Neural progenitor cell (in vitro differentiated cells): ENCODE data around the gene VSTM5. TPM values are rescaled to one million over a fixed set of nuclear protein-coding genes. Genes with fewer than 3 reads are reported as not detected.

Experiments used
- DNase-seq: peaks from one replicate; pipeline ENCODE4 v3.0.0-alpha.2; 2016; ENCODE audit warnings: low spot score
- H2AFZ ChIP-seq: fragments of 200-600 bp; sonication (generic); replicated peaks from 2 replicates; pipeline ENCODE4 v1.6.1; 2016; ENCODE audit warnings: antibody characterized with exemption
- H3F3A ChIP-seq: fragments of 200-600 bp; sonication (generic); 2 replicates; pipeline ENCODE4 v1.6.1; 2016; ENCODE audit warnings: antibody characterized with exemption, low read depth
- H3K27ac ChIP-seq: fragments of 200-600 bp; sonication (generic); 2 replicates; pipeline ENCODE4 v1.5.1; 2016; ENCODE audit warnings: mild to moderate bottlenecking
- H3K27me3 ChIP-seq: fragments of 200-600 bp; sonication (generic); 2 replicates; pipeline ENCODE4 v1.6.1; 2016; ENCODE audit warnings: mild to moderate bottlenecking, moderate library complexity
- H3K36me3 ChIP-seq: fragments of 200-600 bp; sonication (generic); 2 replicates; pipeline ENCODE4 v1.5.1; 2016
- H3K4me1 ChIP-seq: fragments of 200-600 bp; sonication (generic); 2 replicates; pipeline ENCODE4 v1.6.1; 2016; ENCODE audit warnings: mixed run types
- H3K4me2 ChIP-seq: fragments of 200-600 bp; sonication (generic); 2 replicates; pipeline ENCODE4 v1.6.1; 2016
- H3K4me3 ChIP-seq: fragments of 200-600 bp; sonication (generic); 2 replicates; pipeline ENCODE4 v1.5.1; 2016
- H3K79me2 ChIP-seq: fragments of 200-600 bp; sonication (generic); 2 replicates; pipeline ENCODE4 v1.6.1; 2016; ENCODE audit warnings: low read depth
- H3K9ac ChIP-seq: fragments of 200-600 bp; sonication (generic); 2 replicates; pipeline ENCODE4 v1.6.1; 2016
- H3K9me3 ChIP-seq: fragments of 200-600 bp; sonication (generic); 2 replicates; pipeline ENCODE4 v1.5.1; 2016; ENCODE audit warnings: low read depth
- H4K20me1 ChIP-seq: fragments of 200-600 bp; sonication (generic); 2 replicates; pipeline ENCODE4 v1.6.1; 2016; ENCODE audit warnings: low read depth
- H3K27ac Mint-ChIP-seq: 3 replicates; pipeline ENCODE4 v1.8.0; 2021; ENCODE audit warnings: mixed read lengths
- H3K27me3 Mint-ChIP-seq: 2 replicates; pipeline ENCODE4 v1.8.0; 2022; ENCODE audit warnings: low read depth, mild to moderate bottlenecking, inconsistent platforms, moderate library complexity, mixed read lengths; ENCODE audit not compliant: insufficient read depth
- H3K36me3 Mint-ChIP-seq: 3 replicates; pipeline ENCODE4 v1.8.0; 2021; ENCODE audit warnings: mixed read lengths
- H3K4me1 Mint-ChIP-seq: 3 replicates; pipeline ENCODE4 v1.8.0; 2021; ENCODE audit warnings: mixed read lengths
- H3K4me3 Mint-ChIP-seq: 3 replicates; pipeline ENCODE4 v1.8.0; 2021; ENCODE audit warnings: mild to moderate bottlenecking, moderate library complexity, mixed read lengths
- H3K9me3 Mint-ChIP-seq: 3 replicates; pipeline ENCODE4 v1.8.0; 2020; ENCODE audit warnings: mixed read lengths
- EZH2 ChIP-seq: fragments of 200-600 bp; sonication (generic); IDR thresholded peaks from 2 replicates; pipeline ENCODE4 v1.6.1; 2017; ENCODE audit warnings: antibody characterized with exemption, mild to moderate bottlenecking, moderate library complexity
- EZH2phosphoT487 ChIP-seq: fragments of 200-600 bp; sonication (generic); IDR thresholded peaks from 2 replicates; pipeline ENCODE4 v1.6.1; 2017; ENCODE audit warnings: antibody characterized with exemption
- total RNA-seq: library from RNA; depleted of rRNA; stranded (reverse); fragments of >200 nt; gene quantifications from 2 replicates; pipeline ENCODE4 v1.2.3, GENCODE V29; 2015; ENCODE audit warnings: low replicate concordance
- TF ChIP-seq, protein P1 (sequence below): fragments of 200-600 bp; sonication (generic); IDR thresholded peaks from 2 replicates; pipeline ENCODE4 v1.5.1; 2017; ENCODE audit warnings: antibody characterized with exemption, mild to moderate bottlenecking

The VSTM5 gene
- total RNA-seq, 1 donor from 2014 or later, result 0.37 TPM

DNA sequence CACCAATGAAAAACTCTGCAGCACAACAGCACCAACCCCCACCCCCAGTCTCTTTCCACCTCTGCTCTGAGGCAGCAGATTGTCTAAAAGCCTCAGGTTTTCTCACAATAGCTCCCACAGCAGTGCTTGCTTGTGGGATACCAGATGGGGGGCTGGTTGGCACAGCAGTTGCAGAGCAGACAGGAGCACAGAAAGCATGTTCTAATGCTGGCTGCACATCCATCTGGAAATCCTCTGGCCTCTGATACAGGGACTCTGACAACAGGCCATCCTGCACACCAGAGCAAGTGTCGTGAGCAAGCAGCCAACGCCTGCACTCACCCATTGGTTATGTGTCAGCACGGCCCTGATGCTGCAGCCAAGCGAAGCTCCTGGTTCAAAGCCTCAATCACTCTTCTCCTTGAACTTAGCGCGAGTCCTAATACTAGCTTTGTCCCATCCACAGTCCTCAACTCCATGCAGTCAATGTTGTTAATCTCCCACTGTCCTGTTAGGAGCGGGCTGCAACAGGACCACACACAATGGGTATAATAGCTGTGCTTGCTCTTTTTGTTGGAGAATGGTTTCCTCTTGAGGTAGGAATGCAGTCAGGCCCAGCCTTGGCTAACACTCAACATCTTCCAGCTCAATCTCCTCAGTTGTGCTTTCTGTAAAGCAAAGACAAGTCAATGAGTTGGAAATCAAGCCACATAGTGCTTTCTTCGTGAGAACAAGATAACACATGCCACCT is 30.3 kb downstream of the VSTM5 start:
- Histone ChIP-seq H3K36me3 (no peaks in the 10 kb centered on the region), H3K4me3 (no peak overlapping the region), H3K4me1 (peaks cover 22% of the 10 kb centered on the region), H4K20me1 (peaks cover 10% of the 10 kb centered on the region), H3F3A (peaks cover 32% of the 10 kb centered on the region), H3K9ac (no peak overlapping the region), H3K9me3 (no peaks in the 10 kb centered on the region), H3K27me3 (no peaks in the 10 kb centered on the region), H2AFZ (no peak overlapping the region), H3K79me2 (no peaks in the 10 kb centered on the region), H3K27ac (no peak overlapping the region), H3K4me2 (peak overlapping the region; percentile 53)
- Mint-ChIP-seq H3K4me3 (no peak overlapping the region), H3K4me1 (peaks cover 15% of the 10 kb centered on the region), H3K27ac (no peak overlapping the region), H3K27me3 (no peaks in the 10 kb centered on the region), H3K36me3 (peaks cover 4% of the 10 kb centered on the region), H3K9me3 (no peaks in the 10 kb centered on the region)
- TF ChIP-seq EZH2phosphoT487 (peak; percentile 62), EZH2 (no peak)
- TF ChIP-seq, protein P1, sequence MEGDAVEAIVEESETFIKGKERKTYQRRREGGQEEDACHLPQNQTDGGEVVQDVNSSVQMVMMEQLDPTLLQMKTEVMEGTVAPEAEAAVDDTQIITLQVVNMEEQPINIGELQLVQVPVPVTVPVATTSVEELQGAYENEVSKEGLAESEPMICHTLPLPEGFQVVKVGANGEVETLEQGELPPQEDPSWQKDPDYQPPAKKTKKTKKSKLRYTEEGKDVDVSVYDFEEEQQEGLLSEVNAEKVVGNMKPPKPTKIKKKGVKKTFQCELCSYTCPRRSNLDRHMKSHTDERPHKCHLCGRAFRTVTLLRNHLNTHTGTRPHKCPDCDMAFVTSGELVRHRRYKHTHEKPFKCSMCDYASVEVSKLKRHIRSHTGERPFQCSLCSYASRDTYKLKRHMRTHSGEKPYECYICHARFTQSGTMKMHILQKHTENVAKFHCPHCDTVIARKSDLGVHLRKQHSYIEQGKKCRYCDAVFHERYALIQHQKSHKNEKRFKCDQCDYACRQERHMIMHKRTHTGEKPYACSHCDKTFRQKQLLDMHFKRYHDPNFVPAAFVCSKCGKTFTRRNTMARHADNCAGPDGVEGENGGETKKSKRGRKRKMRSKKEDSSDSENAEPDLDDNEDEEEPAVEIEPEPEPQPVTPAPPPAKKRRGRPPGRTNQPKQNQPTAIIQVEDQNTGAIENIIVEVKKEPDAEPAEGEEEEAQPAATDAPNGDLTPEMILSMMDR, result peak; percentile 16
- peak; percentile 67 for DNase-seq

DNA sequence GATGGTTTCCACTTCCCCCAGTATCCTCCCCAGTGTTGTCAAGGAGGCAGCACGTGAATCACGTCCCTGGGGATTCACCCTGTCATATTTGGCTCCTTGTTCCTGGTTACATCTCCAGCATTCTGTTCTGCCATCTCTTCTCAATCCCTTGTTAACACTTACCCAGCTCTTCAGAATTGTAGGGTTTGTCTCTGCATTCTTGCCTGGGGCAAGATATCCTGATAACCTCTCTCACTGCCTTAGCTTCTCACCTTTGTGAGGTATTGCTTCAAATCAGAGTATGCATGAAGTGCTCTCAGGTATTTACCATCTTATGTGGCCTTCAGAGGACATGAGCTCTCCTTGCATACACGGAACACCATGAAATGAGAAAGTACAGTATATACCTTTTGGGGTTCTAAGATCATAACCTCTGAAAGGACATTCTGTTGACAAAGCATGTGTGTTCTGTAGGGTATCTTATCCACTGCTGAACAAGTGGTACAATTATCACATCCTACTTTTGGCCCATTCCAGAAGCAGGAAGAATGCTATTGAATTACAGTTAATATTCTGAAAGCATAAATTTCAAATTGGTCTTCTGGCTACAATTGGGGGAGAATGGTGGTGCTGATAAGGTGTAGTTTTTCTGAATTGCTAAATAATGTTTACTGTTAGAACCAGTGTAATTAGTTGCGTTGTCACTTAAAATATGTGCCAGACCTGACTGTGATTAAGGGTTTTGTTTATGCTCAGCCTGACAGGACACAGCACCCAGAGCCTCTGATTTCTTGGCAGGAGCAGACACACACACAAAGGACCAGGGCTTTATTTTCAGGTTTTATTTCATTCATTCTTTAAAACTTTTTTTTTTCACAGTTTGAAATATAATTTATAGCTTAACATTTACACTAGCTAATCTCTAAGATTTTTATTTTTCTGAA is 32.7 kb downstream of the VSTM5 start:
- H3K9ac ChIP-seq, result no peak overlapping the region

DNA sequence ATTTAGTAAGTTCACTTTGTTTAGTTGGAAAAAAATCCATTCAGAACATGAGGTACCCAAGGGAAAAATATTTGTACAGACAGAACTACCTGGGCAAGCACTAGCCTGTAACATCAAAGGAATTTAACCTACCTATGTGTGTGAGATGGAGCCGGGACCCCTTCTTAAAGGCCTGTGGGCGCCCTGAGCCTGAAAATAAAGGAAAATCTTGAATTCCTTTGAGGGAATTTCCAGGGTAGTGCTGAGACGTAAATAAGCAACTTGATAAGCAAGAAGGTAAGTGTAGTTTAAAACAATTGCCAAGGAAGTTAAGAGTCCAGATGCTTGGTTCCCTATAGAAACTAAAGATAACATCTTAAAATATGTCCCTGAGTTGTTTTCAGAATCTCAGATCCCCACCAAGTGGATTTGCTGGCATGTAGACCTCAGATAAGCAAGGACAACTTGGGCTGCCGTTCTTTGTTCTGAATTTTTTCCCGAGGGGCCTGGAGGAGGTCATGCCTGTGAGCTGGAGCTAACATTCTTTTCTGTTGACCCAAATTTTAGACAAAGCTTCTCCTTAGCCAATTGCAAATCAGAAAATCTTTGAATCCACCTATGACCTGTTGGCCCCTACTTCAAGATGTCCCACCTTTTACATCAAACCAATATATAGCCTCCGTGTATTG is 35.3 kb downstream of the VSTM5 start:
- Histone ChIP-seq H3K9me3 (no peaks in the 10 kb centered on the region), H4K20me1 (peaks cover 20% of the 10 kb centered on the region), H2AFZ (no peak overlapping the region), H3K36me3 (peaks cover 22% of the 10 kb centered on the region), H3K4me2 (no peak overlapping the region), H3K79me2 (no peaks in the 10 kb centered on the region), H3F3A (peaks cover 22% of the 10 kb centered on the region), H3K4me3 (no peak overlapping the region), H3K27me3 (no peaks in the 10 kb centered on the region), H3K27ac (peak overlapping the region; percentile 43), H3K4me1 (peaks cover 13% of the 10 kb centered on the region), H3K9ac (no peak overlapping the region)
- H3K4me1 Mint-ChIP-seq, result peaks cover 6% of the 10 kb centered on the region
- H3K27ac Mint-ChIP-seq, result no peak overlapping the region
- H3K9me3 Mint-ChIP-seq, result no peaks in the 10 kb centered on the region
- TF ChIP-seq, protein P1, result no peak
- no peak for TF ChIP-seq EZH2phosphoT487
- no peak for TF ChIP-seq EZH2
- H3K36me3 Mint-ChIP-seq, result peaks cover 32% of the 10 kb centered on the region
- DNase-seq, result no peak
- peaks cover 2% of the 10 kb centered on the region for H3K27me3 Mint-ChIP-seq
- peak overlapping the region; percentile 38 for H3K4me3 Mint-ChIP-seq

More for the DNA sequence above, 32.7 kb downstream of the VSTM5 start:
- Mint-ChIP-seq H3K9me3 (no peaks in the 10 kb centered on the region), H3K36me3 (peaks cover 17% of the 10 kb centered on the region), H3K4me3 (no peak overlapping the region), H3K27ac (no peak overlapping the region), H3K27me3 (peaks cover 2% of the 10 kb centered on the region), H3K4me1 (peaks cover 15% of the 10 kb centered on the region)
- TF ChIP-seq, protein P1, result no peak
- TF ChIP-seq EZH2phosphoT487 (no peak), EZH2 (no peak)
- Histone ChIP-seq H2AFZ (no peak overlapping the region), H3K36me3 (peaks cover 8% of the 10 kb centered on the region), H3K79me2 (no peaks in the 10 kb centered on the region), H3K27me3 (no peaks in the 10 kb centered on the region), H3K27ac (no peak overlapping the region), H3K9me3 (no peaks in the 10 kb centered on the region), H3K4me1 (peaks cover 22% of the 10 kb centered on the region), H3K4me2 (no peak overlapping the region), H3K4me3 (no peak overlapping the region), H3F3A (peaks cover 32% of the 10 kb centered on the region), H4K20me1 (peaks cover 14% of the 10 kb centered on the region)
- DNase-seq, result no peak
